Subcutaneous adipose tissue (tissue), 4 donors: ENCODE data around the gene SUCO. TPM values are rescaled to one million over a fixed set of nuclear protein-coding genes. Genes with fewer than 3 reads are reported as not detected.

Experiments
- total RNA-seq, 4 donors: library from RNA; depleted of rRNA; stranded (reverse); fragments of >200 nt; gene quantifications; one replicate each; pipeline ENCODE4 v1.1.0, GENCODE V29; 2016
- TF ChIP-seq, protein P1 (sequence below): fragments of 450-650 bp; IDR thresholded peaks from one replicate; pipeline ENCODE4 v1.5.1; 2016; ENCODE audit warnings: low read depth, mild to moderate bottlenecking, control low read depth, antibody characterized with exemption, moderate library complexity

Gene SUCO
- total RNA-seq, 4 donors from 2014 or later, result 26.9 to 35.9 (median 32.8) TPM

DNA sequence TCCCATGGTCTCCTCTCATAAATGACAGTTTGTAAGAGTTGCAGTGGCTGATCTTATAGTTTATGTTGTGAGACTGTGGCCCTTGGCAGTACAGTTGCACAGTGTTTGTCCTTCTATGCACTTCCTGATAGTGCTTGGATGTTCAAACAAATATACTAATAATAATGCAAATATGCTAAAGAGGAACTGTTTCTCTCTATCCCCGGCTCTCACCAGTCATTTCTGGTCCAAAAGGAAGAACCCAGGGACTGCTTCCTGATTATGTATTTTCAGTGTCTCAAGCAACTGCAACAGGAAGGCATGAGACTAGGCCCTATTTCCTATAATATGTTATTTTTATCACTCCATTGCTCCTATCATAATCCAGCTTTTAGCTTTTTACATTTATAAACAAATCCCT is 17.0 kb upstream of the SUCO start:
- TF ChIP-seq, protein P1, sequence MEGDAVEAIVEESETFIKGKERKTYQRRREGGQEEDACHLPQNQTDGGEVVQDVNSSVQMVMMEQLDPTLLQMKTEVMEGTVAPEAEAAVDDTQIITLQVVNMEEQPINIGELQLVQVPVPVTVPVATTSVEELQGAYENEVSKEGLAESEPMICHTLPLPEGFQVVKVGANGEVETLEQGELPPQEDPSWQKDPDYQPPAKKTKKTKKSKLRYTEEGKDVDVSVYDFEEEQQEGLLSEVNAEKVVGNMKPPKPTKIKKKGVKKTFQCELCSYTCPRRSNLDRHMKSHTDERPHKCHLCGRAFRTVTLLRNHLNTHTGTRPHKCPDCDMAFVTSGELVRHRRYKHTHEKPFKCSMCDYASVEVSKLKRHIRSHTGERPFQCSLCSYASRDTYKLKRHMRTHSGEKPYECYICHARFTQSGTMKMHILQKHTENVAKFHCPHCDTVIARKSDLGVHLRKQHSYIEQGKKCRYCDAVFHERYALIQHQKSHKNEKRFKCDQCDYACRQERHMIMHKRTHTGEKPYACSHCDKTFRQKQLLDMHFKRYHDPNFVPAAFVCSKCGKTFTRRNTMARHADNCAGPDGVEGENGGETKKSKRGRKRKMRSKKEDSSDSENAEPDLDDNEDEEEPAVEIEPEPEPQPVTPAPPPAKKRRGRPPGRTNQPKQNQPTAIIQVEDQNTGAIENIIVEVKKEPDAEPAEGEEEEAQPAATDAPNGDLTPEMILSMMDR, result no peak

DNA sequence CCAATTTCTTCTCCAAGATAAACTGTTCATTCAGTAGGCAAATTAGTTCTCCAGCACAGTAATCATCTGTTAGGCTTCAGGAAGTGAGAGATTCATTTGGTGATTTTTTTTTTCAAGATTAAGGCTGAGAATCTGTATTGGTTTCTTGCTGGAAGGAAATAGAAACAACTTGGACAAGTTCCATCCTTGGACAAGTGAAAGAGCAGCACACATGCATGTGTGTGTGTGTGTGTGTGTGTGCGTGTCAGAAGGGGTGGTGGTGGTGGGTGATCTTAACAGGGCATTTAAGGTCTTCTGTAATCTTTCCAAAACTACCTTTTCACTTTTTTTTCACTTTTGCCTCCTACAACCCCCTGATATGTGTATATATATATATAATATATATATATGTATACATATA is 15.9 kb upstream of the SUCO start:
- TF ChIP-seq, protein P1, result no peak

DNA sequence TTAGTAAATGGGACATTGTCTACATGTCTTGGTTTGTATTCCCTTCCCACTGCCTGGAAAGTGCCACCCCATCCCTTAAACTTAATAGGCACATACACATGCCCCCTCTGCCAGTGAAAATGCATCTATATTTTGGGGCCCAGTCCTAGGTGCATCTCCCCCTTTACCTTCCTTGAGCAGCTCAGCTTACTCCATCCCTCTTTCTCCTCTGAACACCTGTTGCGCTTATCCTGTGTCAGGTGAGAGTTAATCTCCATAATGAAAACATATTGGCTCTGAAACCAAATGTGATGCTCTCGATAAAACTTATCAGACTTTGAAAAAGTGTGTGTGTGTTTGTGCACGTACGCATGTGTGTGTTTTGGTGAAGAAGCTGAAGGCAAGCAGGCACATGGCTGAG is 15.4 kb upstream of the SUCO start:
- TF ChIP-seq, protein P1, result no peak

DNA sequence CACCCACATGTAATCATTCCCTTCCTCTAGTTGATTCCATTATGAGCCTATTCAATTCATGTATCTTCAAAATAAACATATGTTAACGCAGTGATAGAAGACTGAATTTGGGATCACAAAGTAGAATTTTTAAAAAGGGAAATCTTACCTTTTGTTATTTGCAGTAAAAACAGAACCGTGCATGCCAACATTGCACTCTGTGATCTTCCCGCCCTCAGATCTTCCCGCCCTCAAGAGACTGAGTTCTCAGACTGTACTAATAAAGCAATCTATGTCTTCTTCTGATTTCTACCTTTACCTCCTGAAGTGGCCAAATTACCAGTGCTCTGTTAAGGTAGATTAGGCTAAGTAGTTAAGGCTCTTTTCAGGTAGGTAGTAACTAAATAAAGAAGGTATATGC is 3.6 kb upstream of the SUCO start:
- TF ChIP-seq, protein P1, result no peak

DNA sequence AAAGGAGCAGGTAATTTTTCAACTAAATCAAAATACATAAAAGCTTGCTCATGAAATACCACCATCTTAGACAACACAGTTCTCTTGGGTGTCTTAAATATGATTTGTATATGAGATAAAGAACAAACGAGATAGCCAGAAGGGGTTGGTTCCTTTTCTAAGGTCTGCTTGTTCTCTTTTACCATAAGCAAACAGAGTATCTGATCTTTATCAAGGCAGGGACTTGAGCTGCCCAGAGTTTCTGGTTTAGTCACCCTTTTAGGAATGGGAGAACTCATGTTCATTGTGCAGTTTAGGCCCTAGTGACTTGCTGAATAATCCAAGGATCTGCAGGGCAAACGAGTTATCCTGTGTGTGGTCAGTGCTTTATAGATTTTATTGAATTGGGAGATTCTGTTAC is 3.0 kb upstream of the SUCO start:
- TF ChIP-seq, protein P1, result no peak

DNA sequence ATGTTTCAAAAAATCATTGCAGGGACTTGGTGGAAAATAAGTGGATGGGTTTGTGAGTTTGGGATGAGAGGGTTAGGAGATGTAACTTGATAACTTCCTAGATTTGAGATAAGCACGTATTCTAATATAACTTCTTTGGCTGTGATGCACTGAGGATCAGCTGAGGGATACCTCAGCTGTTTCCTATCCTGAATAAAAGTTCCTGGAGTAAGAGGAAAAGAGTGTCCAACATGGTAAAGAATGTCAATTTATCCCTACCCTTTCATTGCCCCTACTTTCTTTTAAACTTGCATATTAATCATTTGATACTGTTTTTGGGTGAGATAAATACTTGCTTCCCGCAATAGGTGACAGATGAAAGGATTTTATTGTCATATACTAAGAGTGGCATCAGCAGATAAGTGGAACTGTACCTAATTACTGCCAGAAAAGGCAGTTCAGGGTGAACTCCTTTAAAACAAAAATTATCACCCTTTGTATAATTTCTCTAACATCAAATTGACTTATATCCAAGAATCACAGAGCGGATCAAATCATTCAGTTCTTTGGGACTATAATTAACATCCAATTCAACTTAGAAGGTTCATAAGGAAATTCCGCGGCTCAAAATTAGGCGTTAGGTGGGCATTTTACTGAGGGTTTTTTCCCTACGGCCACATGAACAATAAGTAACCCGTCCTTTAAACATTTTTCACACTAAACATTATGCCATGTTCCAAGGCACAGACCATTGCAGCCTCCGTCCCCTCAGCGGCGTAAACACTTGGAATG is 1.4 kb upstream of the SUCO start:
- TF ChIP-seq, protein P1, result no peak

DNA sequence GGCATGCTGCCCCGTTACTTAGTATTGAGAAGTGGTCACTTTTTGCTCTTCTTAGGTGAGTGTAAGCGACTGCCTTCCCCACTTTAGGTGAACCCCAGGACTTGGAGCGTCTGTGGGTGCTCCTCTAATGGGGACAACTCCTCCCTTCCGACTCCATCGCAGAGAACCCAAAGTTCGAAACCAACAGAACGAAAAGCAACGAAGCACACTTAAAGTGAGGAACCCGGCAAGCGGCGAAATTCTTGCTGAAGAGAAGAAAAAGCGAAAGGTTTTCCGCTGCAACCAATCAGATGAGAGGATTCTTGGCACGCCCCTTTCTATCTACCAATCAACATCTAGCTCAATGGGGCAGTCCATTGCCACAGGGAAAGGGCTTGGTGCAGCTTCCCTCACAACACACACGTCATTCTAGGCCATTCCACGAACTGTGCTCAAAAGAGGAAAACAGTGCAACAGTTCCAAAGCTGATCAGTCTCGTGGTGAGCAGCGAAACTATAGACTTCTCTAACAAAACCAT is 709 bp upstream of the SUCO start:
- TF ChIP-seq, protein P1, result no peak
